Heart left ventricle (tissue), 16 donors: ENCODE measurements around the gene NHERF1. TPM values are rescaled to one million over a fixed set of nuclear protein-coding genes. Genes with fewer than 3 reads are reported as not detected.
A peak's percentile ranks its signal among the peaks of the same experiment; 100 is the strongest.

ENCODE experiments used
- ATAC-seq, 4 donors: fragments of 200-7000 bp; cut with Tn5 transposase; one replicate each; pipeline ENCODE4 v1.9.1; 2020 to 2022; ENCODE audit warnings: moderate library complexity in 4 of 4, mild to moderate bottlenecking in 3 of 4, moderate number of reproducible peaks in 1 of 4
- DNase-seq, 5 donors: peaks; one replicate each; pipeline ENCODE4 v3.0.0-alpha.2; 2020
- H3K27ac ChIP-seq, 12 donors: fragments of 200-600 bp; sonication (generic) in 4 of 12; one replicate each; pipeline versions ENCODE4 v1.5.0 to v1.8.0; 2016 to 2022; ENCODE audit warnings: mild to moderate bottlenecking in 2 of 12
- H3K27me3 ChIP-seq, 9 donors: fragments of 200-600 bp; sonication (generic) in 2 of 9; one replicate each; pipeline versions ENCODE4 v1.5.1 to v1.8.0; 2016 to 2022; ENCODE audit warnings: mild to moderate bottlenecking in 3 of 9
- H3K36me3 ChIP-seq, 9 donors: fragments of 200-600 bp; sonication (generic) in 2 of 9; one replicate each; pipeline versions ENCODE4 v1.5.0 to v1.8.0; 2018 to 2022; ENCODE audit warnings: mild to moderate bottlenecking in 2 of 9
- H3K4me1 ChIP-seq, 12 donors: fragments of 200-600 bp; sonication (generic) in 4 of 12; one replicate each; pipeline versions ENCODE4 v1.5.0 to v1.8.0; 2016 to 2022; ENCODE audit warnings: mild to moderate bottlenecking in 3 of 12
- H3K4me3 ChIP-seq, 12 donors: fragments of 200-600 bp; sonication (generic) in 4 of 12; one replicate each; pipeline versions ENCODE4 v1.5.0 to v1.8.0; 2017 to 2022; ENCODE audit warnings: mild to moderate bottlenecking in 9 of 12, moderate library complexity in 4 of 12
- H3K9me3 ChIP-seq, 12 donors: fragments of 200-600 bp; sonication (generic) in 4 of 12; one replicate each; pipeline versions ENCODE4 v1.5.0 to v1.8.0; 2016 to 2022; ENCODE audit warnings: mild to moderate bottlenecking in 1 of 12
- POLR2A ChIP-seq, 2 donors: fragments of 450-650 bp; IDR thresholded peaks; one replicate each; pipeline ENCODE4 v1.6.1; 2017; ENCODE audit warnings: antibody characterized with exemption in 2 of 2, mild to moderate bottlenecking in 2 of 2, moderate library complexity in 2 of 2
- WGBS, 4 donors: extraction: QIAGEN DNeasy Blood & Tissue Kit in 2 of 4; methylation state at CpG; one replicate each; pipeline versions ENCODE4 v1.1.5 to v1.1.7; 2013 to 2018; 5-methylcytosine and 5-hydroxymethylcytosine counted together
- intact Hi-C, 10 donors: fragments of 100-400 bp; cut with DNase I; formaldehyde crosslinking; loops; one replicate each; pipeline versions ENCODE4 v1.11.1 to v1.14.2; 2022
- polyA plus RNA-seq, 2 donors: library from polyadenylated mRNA; stranded (reverse); fragments of 200-250 nt; gene quantifications; one replicate each; pipeline ENCODE4 v1.2.3, GENCODE V29; 2013
- total RNA-seq, 9 donors: library from RNA; depleted of rRNA in 2 of 9; stranded (reverse); fragments of >200 nt in 2 of 9; fragmentation: NEBNext Ultra II Directional in 3 of 9; extraction: Animal tissue kit (Norgen Biotek cat#: 25700) in 3 of 9; gene quantifications; one replicate each; pipeline versions ENCODE4 v1.1.0 to v1.2.4, GENCODE V29; 2016 to 2023
- TF ChIP-seq, protein P1 (sequence below), 12 donors: fragments of 200-600 bp; sonication (generic) in 4 of 12; IDR thresholded peaks; one replicate each; pipeline versions ENCODE4 v1.5.0 to v1.8.0; 2018 to 2022; ENCODE audit warnings: antibody characterized with exemption in 12 of 12, mild to moderate bottlenecking in 5 of 12
- donor health status: ischemic (EF 13 %, LVEDD 7.1; RV severe dilation, severe dysfunction).
- donor health status: healthy with polysubstance abuse.
- donor health status: DM: no; HTN: yes; CAD: no.
- donor health status: DM: no; HTN: no; CAD: no.
- donor health status: ischemic (EF 25% LVEDD 6.9; RV normal size, moderate dysfunction).
- donor health status: ischemic (EF 25% LVEDD 5.7; RV mildly dilated, moderate dysfunction).
- donor health status: healthy.
- donor health status: DM: yes; HTN: yes; CAD: no.
- donor health status: ischemic (EF 35%, LVEDD 5.7; RV mildly dilated, moderate dysfunction).
- donor health status: nonischemic (EF 11% LVEDD 7.7; RV severe dilation, severe dysfunction).
- donor health status: DM: yes; HTN: yes; CAD: no.
- donor health status: PGD.
- donor health status: ischemic (EF 29% LVEDD 5.4; RV normal size, mild dysfunction).
- donor health status: nonischemic (EF 23%, LVEDD 6.1; RV moderate dilation, normal function).

Gene NHERF1
- total and polyA plus RNA-seq, 11 donors, result 7.5 to 42.2 (median 19.2) TPM

GRCh38 chr17:74761931-74762330, 13.5 kb downstream of the NHERF1 start:
- no peak for DNase-seq
- WGBS, 4 donors, result 94 to 100% (median 97%) methylated on average over 6 to 11 of the region's 11 CpGs
- H3K27me3 ChIP-seq, result no peaks in the 10 kb centered on the region
- H3K9me3 ChIP-seq, result no peaks in the 10 kb centered on the region
- H3K27ac ChIP-seq, result peak overlapping the region in 1 of 12 donors; percentile 70
- no peak overlapping the region for H3K4me3 ChIP-seq
- TF ChIP-seq POLR2A (IDR thresholded peaks at IDR 0.05), result no peak
- TF ChIP-seq, protein P1, sequence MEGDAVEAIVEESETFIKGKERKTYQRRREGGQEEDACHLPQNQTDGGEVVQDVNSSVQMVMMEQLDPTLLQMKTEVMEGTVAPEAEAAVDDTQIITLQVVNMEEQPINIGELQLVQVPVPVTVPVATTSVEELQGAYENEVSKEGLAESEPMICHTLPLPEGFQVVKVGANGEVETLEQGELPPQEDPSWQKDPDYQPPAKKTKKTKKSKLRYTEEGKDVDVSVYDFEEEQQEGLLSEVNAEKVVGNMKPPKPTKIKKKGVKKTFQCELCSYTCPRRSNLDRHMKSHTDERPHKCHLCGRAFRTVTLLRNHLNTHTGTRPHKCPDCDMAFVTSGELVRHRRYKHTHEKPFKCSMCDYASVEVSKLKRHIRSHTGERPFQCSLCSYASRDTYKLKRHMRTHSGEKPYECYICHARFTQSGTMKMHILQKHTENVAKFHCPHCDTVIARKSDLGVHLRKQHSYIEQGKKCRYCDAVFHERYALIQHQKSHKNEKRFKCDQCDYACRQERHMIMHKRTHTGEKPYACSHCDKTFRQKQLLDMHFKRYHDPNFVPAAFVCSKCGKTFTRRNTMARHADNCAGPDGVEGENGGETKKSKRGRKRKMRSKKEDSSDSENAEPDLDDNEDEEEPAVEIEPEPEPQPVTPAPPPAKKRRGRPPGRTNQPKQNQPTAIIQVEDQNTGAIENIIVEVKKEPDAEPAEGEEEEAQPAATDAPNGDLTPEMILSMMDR (IDR thresholded peaks at IDR 0.05), result no peak
- peaks cover 19 to 70% (median 46%) of the 10 kb centered on the region in 12 donors for H3K4me1 ChIP-seq
- peaks cover 0 to 26% (median 0%) of the 10 kb centered on the region in 9 donors for H3K36me3 ChIP-seq
- no peak for ATAC-seq
- intact Hi-C loops, result no loop called here

- Histone ChIP-seq H3K4me1 (peaks cover 6 to 70% (median 42%) of the 10 kb centered on the region in 12 donors), H3K27me3 (no peaks in the 10 kb centered on the region), H3K9me3 (no peaks in the 10 kb centered on the region), H3K27ac (no peak overlapping the region), H3K36me3 (peaks cover 0 to 35% (median 3%) of the 10 kb centered on the region in 9 donors), H3K4me3 (no peak overlapping the region)
- no peak for TF ChIP-seq POLR2A (IDR thresholded peaks at IDR 0.05)
- TF ChIP-seq, protein P1 (IDR thresholded peaks at IDR 0.05), result no peak
- 61 to 70% (median 65%) methylated on average over 10 to 16 of the region's 16 CpGs for WGBS, 4 donors
- ATAC-seq, result no peak
- no peak for DNase-seq
- intact Hi-C loops, result no loop called here
Measured at GRCh38 chr17:74763565-74764387, 15.3 kb downstream of the NHERF1 start.

- Histone ChIP-seq H3K36me3 (peaks cover 0 to 45% (median 4%) of the 10 kb centered on the region in 9 donors), H3K27ac (no peak overlapping the region), H3K4me3 (no peak overlapping the region), H3K9me3 (no peaks in the 10 kb centered on the region), H3K27me3 (no peaks in the 10 kb centered on the region), H3K4me1 (peaks cover 6 to 70% (median 38%) of the 10 kb centered on the region in 12 donors)
- ATAC-seq (no peak), DNase-seq (no peak)
- 69 to 87% (median 81%) methylated on average over 4 of the region's 4 CpGs for WGBS, 4 donors
- TF ChIP-seq, protein P1 (IDR thresholded peaks at IDR 0.05), result no peak
- TF ChIP-seq POLR2A (IDR thresholded peaks at IDR 0.05), result no peak
- intact Hi-C loops, result no loop called here
Measured at GRCh38 chr17:74764751-74765286, 16.4 kb downstream of the NHERF1 start.

DNA sequence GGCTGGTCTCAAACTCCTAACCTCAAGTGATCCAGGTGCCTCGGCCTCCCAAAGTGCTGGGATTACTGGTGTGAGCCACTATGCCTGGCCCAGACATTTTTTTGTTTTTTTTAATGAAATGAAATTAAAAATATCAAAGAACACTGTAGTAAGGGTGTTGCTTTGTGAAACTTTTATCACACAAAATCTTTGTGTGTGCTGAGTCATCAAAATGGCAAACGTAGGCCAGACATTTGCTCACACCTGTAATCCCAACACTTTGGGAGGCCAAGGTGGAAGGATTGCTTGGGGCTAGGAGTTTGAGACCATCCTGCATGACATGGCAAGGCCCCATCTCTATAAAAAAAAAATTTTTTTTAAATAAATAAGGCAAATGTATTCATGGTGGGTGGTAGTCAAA, 18.0 kb downstream of the NHERF1 start:
- DNase-seq (no peak), ATAC-seq (no peak)
- TF ChIP-seq, protein P1 (IDR thresholded peaks at IDR 0.05), result no peak
- no peak for TF ChIP-seq POLR2A (IDR thresholded peaks at IDR 0.05)
- H3K27ac ChIP-seq, result peak overlapping the region in 1 of 12 donors; percentile 69
- H3K27me3 ChIP-seq, result no peaks in the 10 kb centered on the region
- no peak overlapping the region for H3K4me3 ChIP-seq
- H3K36me3 ChIP-seq, result peaks cover 0 to 61% (median 10%) of the 10 kb centered on the region in 9 donors
- intact Hi-C loops, result loop anchor here in 1 of 10 donors (2.0 kb wide), 1 partner anchor 14 kb away; no protein-coding TSS in a partner anchor
- 90 to 100% (median 97%) methylated on average over 2 of the region's 2 CpGs for WGBS, 4 donors
- H3K9me3 ChIP-seq, result no peaks in the 10 kb centered on the region
- peaks cover 0 to 62% (median 26%) of the 10 kb centered on the region in 12 donors for H3K4me1 ChIP-seq
